DLD1 (cell line): ENCODE results near the gene TMEM203.
"Not testable (repeated sequence)": the region's sequence is repeated elsewhere in the genome, so short reads cannot be mapped to it uniquely, and the experiment has no call there.

Source experiments
- in situ Hi-C: cut with HindIII; loops from 2 replicates; pipeline ENCODE4 v1.10.0; 2017; ENCODE audit warnings: low sequenced_read_pairs

The TMEM203 gene

GRCh38 chr9:137205126-137206069, at the start of gene TMEM203, which contains the start of gene NDOR1:
Gene TMEM203 (minus strand): TSS chr9:137205648. CDS start chr9:137205414, 234 bp downstream.
Gene NDOR1 (plus strand): TSS chr9:137205700. CDS start chr9:137205778, 78 bp downstream.
- in situ Hi-C loops = no loop called here

GRCh38 chr9:137254624-137255447, 49.4 kb upstream of the TMEM203 start, which contains the start of gene NELFB:
Gene NELFB (plus strand): TSS chr9:137255327.
- in situ Hi-C loops = no loop called here

GRCh38 chr9:137253717-137254623, 48.5 kb upstream of the TMEM203 start:
- in situ Hi-C loops = no loop called here

- in situ Hi-C loops = no loop called here
Measured at GRCh38 chr9:137252555-137253506, 47.4 kb upstream of the TMEM203 start.

GRCh38 chr9:137251490-137252268, 46.2 kb upstream of the TMEM203 start:
- in situ Hi-C loops = no loop called here

GRCh38 chr9:137251194-137251461, 45.7 kb upstream of the TMEM203 start, which contains the start of gene STPG3:
Gene STPG3 (plus strand): TSS chr9:137251286. CDS start chr9:137251287, 1 bp downstream.
- in situ Hi-C loops = no loop called here

GRCh38 chr9:137250329-137251193, 45.1 kb upstream of the TMEM203 start:
- in situ Hi-C loops = no loop called here

GRCh38 chr9:137247916-137248175, 42.4 kb upstream of the TMEM203 start:
- in situ Hi-C loops = no loop called here

- in situ Hi-C loops = no loop called here
Measured at GRCh38 chr9:137247135-137247915, 41.9 kb upstream of the TMEM203 start.

- in situ Hi-C loops = no loop called here
Measured at GRCh38 chr9:137245450-137246421, 40.3 kb upstream of the TMEM203 start.

GRCh38 chr9:137244486-137245449, 39.3 kb upstream of the TMEM203 start:
- in situ Hi-C loops = no loop called here

GRCh38 chr9:137243626-137244485, 38.4 kb upstream of the TMEM203 start:
- in situ Hi-C loops = no loop called here

- in situ Hi-C loops = not testable (repeated sequence)
Measured at GRCh38 chr9:137243266-137243625, 37.8 kb upstream of the TMEM203 start.
